Measurements from ENCODE around the gene ADAM19.
A peak's percentile ranks its signal among the peaks of the same experiment; 100 is the strongest.

ADAM19 gene

DNA sequence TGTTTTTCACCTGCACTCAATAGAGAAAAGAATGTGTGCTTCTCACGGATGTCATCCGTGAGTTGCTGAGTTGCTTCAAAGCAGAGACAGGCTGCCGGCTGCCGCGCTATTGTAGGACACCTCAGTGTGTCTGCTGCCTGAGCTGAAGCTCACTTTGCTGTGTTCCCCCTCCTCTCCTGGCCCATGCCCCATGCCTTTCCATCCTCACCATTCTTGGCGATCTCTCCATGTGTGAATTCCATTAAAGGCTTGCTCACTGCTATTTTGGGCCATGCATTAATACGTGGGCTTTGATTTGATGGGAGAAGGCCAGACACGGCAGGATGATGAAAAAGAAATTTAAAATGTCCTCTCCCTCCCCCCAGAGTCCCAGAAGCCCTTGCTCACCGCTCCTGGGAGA lies 14.5 kb downstream of the ADAM19 start:
- no peak for DNase-seq

DNA sequence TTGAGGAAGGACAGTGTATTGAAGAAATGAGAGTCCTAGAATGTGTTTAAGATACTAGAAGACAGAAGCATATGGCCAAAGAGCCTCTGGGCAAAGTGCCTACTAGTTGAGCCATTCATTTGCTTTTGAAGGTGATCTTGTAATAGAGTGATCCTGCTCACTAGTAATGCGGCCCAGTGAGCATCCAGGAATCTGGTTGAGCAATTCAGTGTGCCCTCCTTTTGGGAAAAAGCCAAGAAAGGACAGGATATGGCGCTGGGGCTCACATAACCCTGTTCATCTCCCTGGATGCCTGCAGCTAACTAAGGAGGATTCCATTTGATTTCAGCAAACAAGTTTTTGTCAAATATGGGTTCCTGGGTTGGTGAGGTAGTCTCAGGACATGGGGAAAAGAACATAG lies 16.3 kb downstream of the ADAM19 start:
- no peak for DNase-seq

DNA sequence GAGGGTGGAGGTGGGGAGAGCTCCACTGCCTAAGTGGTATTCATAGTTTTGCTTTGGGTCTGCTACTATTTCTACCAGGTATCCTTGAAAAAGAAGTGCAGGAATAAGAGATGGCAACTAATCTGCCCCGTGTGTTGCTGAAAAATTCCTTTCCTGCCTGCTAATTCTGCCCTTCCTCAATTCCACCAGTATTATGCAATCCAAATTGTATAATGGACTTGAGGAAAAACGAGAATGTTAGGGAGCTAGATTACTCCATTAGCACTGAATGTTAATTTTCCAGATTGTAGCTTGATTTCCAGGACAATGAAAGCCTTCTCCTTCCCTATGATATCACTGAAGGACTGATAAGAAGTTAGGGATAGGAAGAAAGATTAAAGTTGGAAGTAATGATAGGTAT lies 16.9 kb downstream of the ADAM19 start:
- no peak for DNase-seq

DNA sequence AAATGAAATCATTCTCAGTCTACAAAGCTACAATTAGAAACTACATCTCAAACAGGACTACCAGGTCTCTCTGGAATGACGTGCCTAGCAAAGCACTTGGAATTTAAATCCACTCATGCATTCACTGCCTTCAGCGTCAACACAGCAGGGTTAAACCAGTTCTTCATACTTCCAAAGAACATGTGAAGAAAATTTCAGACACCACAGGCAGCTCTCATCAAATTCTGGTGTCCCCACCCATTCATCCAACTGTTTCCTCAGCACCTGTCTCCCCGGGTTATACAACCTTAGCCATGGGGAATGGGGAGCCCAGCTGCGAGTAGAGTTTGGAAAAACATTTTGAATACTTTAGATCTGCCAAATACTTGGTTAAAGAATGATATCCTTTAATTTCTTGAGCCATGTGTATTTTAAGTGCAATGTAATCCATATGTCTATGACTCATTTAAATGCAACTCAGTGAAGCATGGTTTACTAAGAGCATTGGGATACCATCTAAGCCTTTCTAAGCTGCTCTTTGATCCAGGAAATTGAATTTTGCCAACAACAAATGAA lies 17.5 kb downstream of the ADAM19 start:
- no peak for DNase-seq

DNA sequence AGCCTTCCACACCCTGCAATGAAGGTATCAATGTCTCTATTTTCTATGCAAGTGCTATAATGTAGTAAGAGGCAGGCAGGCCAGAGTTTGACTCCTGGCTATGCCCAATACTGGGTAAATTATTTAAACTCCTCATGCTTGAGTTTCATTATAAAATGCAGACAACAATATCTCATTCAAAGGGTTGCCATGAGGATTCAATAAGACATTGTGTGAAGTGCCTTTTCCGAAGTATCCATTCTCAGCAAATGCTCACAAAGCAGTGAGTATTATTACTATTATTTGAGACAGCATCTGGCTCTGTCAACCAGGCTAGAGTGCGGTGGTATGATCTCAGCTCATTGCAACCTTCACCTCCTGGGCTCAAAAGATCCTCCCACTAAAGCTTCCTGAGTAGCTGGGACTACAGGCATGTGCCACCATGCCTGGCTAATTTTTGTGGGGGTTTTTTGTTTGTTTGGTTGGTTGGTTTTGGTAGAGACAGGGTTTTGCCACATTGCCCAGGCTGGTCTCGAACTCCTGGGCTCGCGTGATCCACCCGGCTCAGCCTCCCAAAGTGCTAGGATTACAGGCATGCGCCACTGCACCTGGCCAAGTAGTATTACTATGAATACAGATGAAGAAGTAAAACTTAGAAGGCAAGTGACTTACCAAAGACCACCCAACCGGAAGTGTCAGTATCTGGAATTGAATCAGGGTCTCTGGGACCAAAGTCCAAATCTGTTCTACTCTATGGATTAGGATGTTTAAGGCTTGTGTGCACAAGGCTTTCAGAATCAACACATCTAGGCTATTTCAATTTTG lies 18.8 kb downstream of the ADAM19 start:
- no peak for DNase-seq

GRCh38 chr5:157555037-157555640 lies 20.4 kb downstream of the ADAM19 start:
- DNase-seq, result no peak

GRCh38 chr5:157554179-157555036 lies 21.2 kb downstream of the ADAM19 start:
- no peak for DNase-seq

DNA sequence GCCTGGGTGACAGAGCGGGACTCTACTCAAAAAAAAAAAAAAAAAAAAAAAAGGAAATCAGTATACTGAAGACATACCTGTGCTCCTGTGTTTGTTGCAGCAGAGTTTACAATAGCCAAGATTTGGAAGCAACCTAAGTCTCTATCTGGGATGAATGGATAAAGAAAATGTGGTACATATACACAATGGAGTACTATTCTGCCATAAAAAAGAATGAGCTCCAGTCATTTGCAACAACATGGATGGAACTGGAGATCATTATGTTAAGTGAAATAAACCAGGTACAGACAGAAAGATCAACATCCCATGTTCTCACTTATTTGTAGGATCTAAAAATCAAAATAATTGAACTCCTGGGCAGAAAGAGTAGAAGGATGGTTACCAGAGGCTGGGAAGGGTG lies 22.9 kb downstream of the ADAM19 start:
- DNase-seq, result no peak

GRCh38 chr5:157550663-157551062 lies 24.9 kb downstream of the ADAM19 start:
- DNase-seq, result no peak

DNA sequence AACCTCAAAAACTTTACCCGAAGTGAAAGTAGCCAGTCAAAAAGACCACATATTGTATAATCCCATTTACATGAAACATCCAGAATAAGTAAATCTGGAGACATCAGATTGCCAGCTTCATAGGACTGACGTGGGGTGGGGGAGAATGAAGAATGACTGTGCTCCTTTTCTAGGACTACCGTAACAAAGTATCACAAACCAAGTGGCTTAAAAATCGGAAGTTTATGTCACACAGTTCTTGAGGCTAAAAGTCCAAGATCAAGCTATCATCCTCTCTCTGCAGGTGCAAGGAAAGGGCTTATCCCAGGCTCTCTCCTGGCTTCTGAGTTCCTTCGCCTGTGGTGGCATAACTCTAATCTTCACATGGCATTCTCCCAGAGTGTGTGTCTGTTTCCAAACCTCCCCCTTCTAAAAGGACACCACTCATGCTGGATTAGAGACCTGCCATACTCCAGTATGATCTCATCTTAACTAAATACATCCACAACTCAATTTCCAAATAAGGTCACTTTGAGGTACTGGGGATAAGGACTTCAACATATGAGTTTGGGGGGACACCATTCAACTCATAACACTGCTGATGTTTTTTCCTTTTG lies 25.5 kb downstream of the ADAM19 start:
- DNase-seq, result no peak

DNA sequence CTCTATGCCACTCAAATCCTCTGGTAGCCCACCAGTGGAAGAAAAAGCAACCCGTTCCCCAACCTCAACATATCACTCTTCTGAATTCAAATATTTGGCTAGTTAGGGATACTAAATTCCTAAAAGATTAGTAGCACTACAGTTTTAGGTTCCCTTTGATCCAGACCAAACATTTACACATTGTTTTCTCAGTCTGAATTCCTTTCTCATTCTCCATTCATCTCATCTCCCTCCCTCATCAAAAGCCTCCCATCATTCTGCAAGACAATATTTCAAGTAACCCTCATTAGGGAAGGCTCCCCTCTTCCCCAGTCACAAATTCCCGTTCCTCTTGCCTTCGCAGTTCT lies 26.3 kb downstream of the ADAM19 start:
- no peak for DNase-seq

DNA sequence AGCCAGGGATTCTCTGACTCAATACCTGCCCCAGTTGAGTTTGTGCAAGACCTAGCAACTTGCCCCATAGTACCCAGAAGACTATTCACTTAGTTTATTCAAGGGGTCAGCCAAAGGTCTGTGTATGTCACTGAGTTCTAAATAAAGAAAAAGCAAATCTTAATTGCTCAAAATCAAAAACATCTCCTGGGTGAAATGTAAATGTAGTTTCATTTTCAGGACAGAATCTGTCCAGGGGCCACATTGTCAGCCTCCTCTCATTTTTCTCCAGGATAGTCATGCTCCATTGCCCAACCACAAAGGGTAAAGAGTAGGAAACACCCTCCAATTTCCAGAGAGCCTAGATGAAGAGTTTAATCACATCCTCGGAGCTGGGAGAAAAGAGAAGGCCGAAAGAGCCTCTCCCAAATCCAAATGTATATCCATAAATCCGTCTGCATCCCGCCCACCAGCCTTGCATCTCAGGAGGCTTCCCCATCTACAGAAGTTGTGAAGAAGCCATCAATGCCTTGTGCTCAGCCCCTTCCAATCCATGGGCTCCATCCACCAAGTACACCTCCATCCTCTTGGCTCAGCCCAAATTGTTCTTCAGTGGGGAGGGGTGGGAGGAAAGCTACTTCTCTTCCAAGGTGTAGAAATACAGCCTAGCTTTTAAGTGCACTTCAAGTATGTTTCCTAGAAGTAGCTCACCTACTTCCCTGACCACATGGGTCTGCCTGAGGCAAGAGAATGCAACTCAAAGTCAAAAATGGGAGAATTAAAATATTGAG lies 26.9 kb downstream of the ADAM19 start:
- no peak for DNase-seq

DNA sequence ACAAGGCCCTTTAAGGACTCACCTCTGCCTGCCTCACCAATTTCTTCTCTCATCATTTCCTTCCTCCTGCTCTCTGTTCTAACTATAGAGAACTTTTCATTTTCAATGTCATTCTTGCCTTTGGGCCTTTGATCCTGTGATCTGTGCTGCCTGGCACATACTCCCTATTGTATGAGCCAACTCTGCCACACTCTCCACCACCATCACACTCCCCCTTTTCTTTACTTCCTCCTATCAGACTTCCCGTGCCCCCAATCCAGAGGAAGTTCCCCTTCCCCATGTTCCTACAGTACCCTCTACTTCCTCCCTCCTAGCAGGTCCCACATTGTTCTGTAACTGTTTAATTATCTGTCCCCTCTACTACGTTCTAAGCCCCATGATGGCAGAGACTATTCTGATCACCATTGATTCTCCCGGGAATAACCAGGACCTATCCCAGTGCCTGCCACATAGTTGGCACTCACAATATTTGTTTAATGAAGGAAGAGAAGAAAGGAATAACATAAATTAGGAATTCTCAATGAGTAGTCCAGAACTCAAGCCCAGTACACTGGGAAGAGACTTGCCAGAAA lies 27.5 kb downstream of the ADAM19 start:
- DNase-seq, result no peak

DNA sequence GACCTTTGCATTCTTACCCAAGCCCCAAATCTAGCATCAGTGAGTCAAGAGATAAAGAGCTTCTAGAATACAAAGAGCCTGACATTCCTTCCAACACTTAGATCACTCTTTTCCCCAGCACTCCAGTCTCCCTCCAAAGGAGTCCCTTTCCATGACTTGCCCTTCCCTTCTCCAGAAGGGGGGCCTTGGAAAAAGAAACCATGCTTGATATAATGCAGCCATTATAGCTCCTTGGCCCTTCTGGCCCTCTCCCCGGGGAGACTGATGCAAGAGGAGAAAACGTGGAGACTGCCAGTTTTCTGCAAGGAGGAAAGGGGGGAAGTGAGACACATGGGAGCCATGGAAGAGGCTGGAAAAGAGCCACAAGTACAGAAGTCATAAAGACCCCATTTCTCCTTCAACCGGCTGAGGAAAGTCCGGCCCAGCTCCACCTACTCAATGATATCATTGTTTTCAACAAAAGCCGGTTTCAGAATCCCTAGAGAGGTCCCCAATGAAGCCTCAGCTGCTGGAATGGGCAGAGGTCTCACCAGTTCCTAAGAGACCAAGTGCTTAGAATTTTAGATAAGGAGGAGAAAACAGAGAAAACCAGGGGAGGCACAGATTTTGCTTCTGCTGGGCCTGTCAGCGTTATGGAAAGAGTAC lies 29.0 kb downstream of the ADAM19 start:
- no peak for DNase-seq

DNA sequence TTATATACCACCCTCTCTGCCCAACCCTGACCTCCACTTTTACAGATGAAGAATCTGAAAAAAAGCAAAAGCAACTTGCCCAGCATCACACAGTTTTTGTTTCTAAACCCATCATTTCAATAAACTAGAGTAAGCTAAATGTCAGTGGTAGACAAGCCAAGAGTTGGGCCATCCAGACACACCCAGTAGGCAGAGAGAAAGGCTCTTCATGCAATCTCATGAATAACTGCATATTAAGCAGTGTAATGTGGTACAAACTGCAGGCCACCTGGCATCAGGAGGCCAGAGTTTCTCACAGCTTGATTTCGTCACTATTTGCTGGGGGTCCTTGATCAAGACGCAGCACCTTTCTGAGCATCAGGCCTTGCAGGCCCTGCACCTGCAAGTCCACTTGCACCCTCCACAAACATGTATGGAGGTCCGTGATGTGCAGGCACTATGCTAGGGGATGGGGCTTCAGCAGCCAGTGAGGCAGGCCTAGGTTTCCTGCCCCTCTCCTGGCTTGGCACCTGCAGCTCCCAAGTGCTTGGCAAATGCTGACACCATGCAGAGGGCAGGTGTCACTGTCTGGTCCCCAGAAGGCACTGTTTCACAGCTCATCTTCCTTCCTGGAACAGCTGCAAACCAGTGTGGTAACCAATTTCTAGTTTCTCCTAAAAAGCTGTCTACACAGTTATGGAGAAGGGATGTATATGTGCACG lies 29.8 kb downstream of the ADAM19 start:
- DNase-seq, result no peak

GRCh38 chr5:157544623-157544989 lies 31.0 kb downstream of the ADAM19 start:
- no peak for DNase-seq

DNA sequence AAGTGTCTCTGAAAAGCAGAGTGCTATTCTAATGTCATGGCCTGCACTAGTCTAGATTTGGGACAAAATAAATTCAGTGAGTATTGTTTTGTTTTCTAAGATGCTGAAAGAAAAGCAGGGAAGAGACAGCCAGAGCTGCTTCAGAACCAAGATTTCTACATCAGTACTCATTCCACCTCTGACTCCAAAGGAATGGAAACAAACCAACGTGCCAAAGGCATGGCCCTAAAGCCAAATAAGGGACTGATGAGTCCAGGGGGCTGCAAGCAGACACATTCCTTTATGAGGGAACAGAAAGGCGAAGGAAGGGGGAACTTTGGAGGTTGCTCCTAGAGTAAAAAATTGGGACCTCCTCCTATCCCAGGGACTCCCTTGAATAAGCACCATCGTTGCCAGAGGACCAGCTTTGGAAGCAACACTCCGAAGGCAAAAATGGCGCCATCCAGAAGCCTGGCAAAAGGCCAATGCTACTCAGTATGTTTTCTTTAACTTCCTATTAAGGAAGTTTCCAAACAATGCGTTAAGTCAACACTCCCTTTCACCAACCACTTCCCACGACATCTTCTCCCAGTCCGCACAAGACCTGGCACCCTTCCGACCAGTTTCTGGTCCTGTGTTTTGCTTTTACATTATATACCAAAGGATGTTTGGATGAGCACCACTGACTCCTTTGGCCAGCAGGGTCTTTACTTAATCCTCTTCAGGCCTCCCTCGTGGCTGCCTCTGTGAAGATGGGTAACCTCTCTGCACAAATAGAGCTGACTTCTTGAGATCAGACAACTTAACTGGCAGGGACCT lies 31.6 kb downstream of the ADAM19 start:
- DNase-seq, result peak; percentile 15

DNA sequence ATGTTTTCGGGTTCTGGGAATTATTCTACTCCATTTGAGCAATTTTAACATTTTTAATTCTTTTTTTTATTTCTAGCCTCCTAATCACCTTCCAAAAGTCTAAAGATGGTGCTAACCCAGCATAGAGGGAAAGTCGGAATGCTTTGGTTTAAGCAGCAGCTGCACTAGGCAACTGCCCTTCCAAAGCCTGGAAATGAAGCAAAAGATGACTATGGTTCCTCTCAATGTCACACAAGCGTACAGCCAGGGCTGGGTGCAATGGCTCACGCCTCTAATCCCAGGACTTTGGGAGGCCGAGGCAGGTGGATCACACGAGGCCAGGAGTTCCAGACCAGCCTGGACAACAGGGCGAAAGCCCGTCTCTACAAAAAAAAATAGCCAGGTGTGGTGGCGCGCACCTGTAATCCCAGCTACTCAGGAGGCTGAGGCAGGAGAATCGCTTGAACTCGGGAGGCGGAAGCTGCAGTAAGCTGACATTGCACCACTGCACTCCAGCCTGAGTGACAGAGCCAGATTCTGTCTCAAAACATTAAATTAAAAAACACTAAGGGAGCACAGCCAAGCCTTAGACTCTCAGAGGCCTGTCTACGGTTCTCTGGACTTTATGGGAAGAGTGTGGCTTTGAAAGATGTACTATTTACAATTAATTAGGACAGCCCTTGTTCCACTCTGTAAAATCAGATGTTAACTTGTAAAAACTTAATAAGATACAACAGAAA lies 33.1 kb downstream of the ADAM19 start:
- no peak for DNase-seq

GRCh38 chr5:157541447-157542118 lies 34.0 kb downstream of the ADAM19 start:
- no peak for DNase-seq
